Forelimb muscle (tissue), 1 donor: Measurements from ENCODE around the gene STAT3. TPM values are rescaled to one million over a fixed set of nuclear protein-coding genes. Genes with fewer than 3 reads are reported as not detected.
"Not testable (repeated sequence)": the region's sequence is repeated elsewhere in the genome, so short reads cannot be mapped to it uniquely, and the experiment has no call there.

Experiments
- DNase-seq: peaks from one replicate; pipeline ENCODE4 v3.0.0-alpha.2; 2013; ENCODE audit warnings: low read depth
- polyA plus RNA-seq: library from polyadenylated mRNA; unstranded; fragments of 120-200 nt; gene quantifications from one replicate; pipeline ENCODE4 v1.2.1, GENCODE V29; 2013; ENCODE audit not compliant: insufficient read length

STAT3 gene
- polyA plus RNA-seq, 1 donor: 47.6 TPM

DNA sequence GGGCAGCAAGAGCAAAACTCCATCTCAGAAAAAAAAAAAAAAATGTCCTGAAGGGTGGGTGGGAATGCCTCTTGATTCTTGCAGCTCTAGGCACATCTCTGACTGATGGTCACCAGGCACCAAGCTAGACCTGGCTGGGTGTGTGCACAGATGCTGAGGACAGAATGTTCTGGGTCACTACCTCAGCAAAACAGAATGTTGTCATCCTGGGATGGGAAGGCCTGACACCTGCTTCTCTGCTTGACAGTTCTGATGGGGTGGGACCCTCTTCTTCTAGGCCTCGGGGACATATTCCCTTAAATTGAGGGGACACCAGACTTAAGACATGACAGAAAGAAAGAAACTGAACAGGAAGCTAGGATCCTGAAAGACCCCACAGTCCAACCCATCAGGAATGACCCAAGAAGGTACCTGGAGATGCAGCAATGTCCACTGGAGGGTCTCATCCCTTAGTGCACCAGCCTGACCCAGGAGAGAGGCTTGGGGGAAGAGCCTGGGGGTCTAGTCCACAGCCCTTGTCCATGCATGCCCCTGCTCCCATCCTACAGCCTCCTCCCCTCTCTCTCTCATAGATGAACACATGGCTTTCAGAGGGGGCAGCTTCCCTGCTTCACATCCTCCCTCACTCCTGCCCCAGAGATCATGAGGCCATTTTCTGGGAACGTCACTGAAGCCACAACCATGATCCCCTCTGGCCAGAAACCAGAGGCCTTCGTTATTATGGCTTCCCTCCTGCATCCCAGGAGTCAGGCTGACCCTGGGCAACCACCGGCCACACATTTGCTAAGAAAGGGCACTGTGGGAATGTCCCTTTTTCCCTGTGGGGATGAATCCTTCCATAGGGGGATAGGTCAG lies 108.2 kb downstream of the STAT3 start:
- no peak for DNase-seq

DNA sequence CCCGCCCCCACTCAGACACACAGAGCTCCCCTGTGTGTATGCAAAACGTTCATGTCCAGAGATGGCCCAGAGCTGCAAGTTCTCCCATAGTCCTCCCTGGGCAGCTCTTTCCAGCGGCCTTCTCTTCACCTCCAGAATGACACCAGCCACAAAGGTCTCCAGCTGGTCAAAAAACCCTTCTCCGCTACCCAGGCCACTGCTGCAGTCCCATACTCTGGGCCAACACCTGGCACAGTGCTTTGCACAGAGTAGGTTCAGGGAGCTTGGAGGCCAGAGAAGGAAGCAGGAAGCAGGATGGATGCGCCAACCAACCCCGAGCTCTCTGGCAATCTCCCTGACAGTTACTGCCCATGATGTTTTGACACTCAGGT lies 110.9 kb downstream of the STAT3 start:
- DNase-seq: no peak

DNA sequence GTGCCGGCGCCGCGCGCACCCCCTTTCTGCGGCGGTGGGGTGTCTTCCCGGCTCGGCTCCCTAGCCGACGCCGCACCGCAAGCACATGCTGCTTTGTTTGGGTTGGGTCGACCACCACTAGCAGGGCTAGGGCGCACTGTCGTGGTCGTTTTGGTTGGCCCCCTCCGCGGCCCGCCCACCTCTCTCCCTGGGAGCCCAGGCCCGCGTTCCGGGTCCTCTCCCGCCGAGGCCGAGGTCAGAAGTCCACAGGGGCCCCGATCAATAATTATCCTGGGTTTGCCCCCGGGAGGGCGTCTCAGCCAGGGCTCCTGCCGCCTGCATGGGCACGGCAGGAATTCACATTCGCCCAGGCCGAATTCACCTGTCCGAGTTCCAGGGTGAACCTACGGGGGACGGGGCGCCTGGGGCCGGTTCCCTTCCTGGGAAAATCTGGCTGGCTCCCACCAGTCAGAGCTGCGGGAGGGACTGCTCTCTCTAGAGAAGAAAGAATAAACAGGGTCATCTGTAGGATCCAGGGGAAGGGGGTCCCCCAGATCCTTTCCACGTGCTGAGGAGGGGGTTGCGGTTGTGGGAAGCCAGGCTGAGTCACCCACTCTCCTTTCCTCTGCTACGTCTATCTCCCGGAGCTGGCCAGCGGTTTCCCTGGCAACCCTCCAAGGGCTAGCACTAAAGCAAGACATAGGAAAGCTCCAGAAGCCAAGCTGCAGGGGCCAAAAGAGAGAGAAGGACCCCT lies 111.5 kb downstream of the STAT3 start:
- DNase-seq: no peak

DNA sequence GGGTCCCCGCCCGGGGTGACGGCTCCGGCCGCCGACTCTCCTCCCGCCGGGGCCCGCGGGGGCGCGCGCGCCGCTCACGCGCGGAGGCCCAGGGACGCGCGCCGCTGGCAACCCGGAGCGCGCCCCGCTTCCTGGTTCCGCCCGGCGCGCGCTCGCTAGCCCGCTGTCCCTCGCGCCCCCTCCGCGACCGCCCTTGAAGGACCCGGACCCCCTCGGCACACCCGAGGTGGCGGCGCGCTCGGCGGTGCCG lies 112.0 kb downstream of the STAT3 start, which contains the start of gene STAT5B:
TSS of gene STAT5B (minus strand) at position 33 of the 250 bp plus-strand sequence. CDS start 44,264 bp downstream, outside the sequence.
- no peak for DNase-seq

DNA sequence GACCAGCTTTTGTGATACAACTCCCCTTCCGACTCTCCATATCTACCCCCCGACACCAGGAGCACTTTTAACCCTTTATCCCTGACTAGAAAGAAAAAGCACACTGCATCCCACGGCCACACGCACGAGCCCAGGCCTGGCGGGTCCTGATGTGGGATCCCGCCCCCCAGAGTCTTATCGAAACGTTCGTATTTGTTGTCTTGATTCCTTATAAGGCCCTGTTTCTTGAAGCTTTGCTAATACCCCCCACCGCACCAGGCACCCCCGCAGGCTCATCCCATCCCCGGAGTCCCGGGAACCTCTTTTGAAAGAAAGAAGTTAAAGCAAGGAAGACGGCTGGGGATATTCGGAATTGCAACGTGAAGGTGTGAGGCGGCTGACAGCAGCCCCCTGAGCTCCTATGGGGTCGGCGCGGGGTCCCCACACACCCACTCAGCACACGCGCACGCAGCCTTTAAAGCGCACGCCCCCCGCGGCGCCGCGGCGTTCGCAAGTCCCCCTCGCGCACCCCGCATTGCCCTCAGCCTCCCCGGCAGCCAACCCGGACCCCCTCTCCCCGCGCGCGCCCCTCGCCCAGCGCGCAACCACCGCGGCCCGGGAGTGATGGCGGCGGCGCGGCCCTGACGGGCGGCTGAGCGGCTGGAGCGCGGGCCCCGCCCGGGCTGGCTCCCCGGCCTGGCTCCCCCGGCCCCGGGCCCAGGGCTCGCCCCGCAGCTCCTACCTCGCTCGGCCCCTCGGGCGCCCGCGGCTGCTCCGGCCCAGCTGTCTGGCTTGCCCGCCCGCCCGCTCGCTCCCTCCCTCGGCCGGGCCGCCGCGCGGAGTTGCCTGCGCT lies 112.5 kb downstream of the STAT3 start:
- DNase-seq: no peak

DNA sequence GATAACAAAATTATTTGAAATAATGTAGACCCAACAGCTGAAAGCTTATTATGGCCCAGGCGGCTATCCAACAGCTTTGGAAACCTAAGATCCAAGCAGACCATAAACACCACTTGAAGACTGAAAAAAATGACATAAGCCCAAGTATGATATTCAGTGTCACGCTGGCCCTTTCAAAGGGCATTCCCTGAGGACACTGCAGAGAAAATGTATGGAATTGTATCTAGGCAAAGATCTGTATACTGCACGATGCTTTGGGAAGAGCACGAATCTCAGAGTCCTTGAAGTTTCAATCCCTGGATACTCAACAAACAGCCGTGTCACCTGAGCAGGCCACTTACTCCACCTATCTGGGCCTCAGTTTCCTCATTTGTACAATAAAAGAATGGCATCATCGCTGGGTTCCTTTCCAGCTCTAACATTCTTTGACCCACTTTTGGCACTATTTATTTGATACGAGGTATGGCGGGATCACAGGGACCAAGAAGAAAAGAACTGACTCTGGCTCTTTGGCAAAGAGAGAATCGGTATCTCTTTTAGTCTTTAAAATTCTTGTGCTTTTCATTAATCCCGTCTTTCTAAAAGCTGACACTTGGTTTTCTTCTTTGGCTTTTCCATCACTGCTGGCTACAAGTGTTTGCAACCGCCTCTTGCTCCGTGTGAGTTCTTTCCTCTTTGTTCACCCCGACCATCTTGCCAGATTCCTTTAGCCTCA lies 113.3 kb downstream of the STAT3 start:
- no peak for DNase-seq

DNA sequence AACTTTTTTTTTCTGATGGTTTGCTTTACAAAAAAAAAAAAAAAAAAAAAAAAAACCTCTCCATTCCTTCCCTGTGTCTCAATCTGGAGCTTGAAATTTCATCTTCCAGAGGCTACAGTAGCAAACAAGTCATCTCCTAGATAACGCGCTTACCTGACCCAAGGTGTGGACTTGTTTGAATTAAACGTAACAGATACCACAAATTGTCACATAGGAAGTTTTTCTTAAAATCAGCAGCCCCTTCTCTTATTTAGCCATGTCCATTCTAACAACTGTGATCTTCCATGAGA lies 114.0 kb downstream of the STAT3 start:
- no peak for DNase-seq

DNA sequence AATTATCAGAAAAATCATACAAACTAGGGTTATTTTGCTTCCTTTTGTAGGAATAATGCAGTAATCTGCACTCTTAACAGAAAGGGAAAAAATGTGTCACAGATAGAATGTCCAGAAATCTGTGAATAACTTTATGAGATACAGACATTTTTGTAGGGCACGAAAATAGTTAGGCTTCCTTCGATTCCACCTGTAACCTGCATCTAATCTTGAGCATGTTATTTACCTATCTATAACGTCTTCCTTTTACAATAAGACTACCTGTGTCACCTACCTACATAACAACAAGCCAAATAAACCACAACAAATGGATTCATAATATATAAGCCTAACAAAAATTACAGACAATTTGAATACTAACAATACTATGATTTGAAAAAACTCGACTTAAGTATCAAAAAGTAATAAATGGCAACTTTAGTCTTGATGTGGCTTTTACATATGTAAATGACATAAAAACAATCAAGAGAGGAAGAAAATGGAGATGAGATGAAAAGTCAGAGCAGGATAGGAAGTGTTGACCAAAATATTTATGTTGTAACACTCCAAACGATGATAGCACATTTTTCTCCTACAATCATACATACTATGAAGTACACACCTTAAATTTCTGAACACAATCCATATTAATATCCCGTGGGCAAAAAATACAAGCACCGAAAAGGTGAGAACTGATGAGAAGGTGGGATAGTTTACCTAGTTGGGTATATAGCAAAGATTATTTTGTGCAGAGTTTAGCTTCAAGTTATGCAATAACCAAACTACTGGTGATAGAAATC lies 114.6 kb downstream of the STAT3 start:
- no peak for DNase-seq

DNA sequence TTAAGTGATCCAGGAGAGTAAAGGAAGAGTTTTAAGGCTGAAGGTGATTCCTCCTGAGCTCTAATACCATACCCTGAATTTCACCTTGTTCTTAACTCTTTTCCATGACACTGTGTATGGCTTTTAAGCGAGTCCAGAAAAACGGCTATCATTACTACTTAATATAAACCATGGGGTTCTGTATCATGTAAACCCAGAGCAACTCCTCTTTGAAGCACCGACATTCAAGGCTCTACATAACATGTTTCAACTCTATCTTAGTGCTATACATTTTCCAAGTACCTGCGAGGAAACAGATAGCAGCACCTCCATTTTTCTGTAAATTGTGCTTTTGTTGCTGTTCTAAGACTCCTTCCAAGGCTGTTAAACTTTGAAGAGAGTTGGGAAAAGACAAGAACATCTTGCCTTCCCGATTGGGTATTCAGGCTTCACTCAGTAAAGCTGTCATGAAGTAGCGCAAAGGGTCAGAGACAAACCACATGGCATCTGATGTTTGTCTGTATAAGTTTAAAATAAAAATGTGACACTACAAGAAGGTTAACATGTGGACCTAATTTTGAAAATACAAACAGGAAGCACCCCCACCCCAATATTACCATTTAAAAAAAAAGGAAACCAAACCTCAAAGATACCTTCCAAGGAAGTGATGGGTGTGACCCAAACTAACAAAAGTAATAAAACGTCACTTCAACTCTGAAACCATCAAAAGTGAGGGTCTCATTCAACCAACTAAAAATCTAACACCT lies 115.9 kb downstream of the STAT3 start:
- DNase-seq: no peak

DNA sequence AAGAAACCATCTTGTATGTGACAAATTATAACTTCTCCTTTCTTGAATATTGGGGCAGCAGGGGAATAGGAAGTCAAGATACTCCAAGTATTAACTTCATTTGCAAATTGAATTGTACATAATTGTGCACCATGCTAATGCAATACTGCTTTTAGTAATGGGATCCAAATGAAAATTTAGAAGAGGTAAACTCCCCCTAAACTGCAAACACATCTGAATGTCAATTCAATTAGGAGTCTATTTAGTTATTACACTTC lies 116.5 kb downstream of the STAT3 start:
- DNase-seq: no peak

DNA sequence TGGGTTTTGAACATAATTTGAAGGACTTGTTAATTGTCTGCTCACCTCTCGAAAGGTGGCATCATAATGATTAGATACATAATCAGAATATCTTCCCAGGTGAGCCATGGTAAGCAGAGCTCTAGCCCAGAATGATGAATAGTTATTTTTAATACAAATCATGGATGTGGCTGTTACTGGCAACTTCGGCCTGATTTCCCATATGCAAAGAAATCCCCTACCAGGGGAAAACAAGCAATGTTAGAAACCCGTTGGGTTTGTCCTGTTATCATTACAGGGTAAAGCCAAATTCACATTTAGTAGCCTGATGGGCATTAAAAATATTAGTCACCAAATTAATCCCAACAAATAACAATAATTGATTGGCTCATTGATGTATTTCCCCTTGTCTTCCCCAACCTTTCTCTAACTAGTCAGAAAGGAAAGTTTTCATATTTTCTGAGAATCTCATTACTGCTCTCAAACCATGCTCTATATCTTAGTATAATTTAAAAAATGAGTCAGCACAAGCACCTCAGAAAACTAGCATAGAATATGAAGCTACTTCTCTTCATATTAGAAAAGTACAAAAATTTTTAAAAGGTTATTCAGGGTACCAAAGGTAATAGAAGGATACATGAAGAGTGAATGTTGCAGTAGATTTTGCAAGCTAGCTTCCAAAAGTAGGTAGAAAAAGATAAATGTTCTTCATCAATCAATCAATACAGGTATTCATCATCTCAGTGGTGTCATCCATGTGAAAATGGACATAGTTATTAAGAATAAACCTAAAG lies 117.0 kb downstream of the STAT3 start:
- DNase-seq: no peak

DNA sequence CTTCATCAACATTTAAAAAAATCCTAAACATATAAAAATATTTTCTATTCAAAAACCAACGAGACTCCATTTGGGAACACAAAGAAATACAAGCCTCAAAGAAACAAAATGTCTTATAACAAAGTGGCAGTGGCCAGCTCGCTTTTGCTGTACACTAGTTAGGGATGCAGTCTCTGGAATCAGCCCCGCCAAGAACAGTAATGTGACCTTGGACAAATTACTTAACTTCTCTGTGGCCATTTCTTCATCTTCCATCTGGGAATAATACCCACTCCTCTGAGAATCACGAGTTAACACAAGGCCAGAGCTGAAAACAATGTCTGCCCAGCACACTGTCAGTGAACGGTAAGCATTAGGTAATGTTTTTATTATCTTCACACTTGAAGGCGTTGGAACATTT lies 117.6 kb downstream of the STAT3 start:
- DNase-seq: no peak

DNA sequence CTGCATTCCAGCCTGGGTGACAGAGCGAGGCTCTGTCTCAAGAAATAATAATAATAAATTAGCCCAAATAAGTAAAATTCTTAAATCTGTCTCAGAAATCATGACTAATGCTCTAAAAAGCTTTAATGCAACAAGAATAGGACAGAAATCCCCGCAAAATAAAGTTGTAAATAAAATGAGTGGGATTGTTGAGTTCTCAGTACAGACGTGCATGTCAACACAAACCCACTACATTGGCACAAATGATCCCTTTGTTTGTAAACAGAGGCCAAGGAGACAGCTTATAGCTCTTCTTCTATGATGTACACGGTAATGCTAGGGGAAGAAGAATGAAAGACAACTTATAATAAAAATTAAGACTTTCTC lies 118.1 kb downstream of the STAT3 start:
- no peak for DNase-seq

DNA sequence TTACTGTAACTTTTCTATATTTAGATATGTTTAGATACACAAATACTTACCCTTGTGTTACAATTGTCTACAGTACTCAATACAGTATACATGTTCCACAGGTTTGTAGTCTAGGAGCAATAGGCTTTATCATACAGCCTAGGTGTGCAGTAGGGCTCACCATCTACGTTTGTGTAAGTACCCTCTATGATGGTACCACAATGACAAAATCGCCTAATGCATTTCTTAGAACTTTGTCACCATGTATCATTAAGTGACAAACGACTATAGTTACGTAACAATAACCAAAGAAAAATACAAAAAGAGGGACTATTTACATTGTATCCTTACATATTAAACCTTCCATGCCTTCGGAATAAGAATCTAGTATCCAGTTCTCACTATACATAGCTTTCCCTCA lies 120.0 kb downstream of the STAT3 start:
- DNase-seq: no peak

DNA sequence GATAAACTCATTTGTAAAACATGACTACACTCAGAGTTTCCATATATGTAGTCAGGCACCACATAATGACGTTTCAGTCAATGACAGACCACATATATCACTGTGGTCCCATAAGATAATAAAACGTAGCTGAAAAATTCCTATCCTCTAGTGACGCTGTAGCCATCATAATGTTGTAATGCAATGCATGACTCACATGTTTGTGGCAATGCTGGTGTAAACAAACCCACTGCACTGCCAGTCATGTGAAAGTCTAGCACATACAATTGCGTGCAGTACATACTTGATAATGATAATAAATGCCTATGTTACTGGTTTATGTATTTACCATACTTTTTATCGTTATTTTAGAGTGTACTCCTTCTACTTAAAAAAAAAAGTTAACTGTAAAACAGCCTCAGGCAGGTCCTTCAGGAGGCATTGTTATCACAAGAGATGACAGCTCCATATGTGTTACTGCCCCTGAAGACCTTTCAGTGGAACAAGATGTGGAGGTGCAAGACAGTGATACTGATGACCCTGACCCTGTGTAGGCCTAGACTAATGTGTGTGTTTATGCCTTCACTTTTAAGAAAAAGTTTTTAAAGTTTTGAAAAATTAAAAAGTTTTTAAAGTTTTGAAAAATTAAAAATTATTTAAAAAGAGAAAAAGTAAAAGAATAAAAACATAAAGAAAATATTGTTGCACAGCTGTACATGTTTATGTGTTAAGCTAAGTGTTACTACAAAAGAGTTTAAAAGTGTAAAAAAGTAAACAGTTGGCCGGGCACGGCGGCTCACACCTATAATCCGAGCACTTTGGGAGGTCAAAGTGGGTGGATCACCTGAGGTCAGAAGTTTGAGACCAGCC lies 121.1 kb downstream of the STAT3 start:
- DNase-seq: no peak

DNA sequence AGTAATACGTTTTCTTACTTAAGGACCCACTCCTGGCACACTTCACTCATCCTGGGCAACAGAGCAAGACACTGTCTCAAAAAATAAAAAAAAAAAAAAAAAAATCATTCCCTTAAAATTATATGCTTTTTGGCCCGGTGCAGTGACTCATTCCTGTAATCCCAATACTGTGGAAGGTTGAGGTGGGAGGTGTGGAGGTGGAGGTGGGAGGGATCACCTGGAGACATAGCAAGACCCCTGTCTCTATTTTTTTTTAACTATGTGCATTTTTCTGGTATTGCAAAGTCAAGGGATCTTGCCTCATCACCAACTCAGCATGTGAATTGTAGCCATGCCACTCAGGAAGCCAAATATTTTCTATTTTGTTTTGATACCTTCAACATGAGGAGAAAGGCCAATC lies 121.8 kb downstream of the STAT3 start:
- no peak for DNase-seq

DNA sequence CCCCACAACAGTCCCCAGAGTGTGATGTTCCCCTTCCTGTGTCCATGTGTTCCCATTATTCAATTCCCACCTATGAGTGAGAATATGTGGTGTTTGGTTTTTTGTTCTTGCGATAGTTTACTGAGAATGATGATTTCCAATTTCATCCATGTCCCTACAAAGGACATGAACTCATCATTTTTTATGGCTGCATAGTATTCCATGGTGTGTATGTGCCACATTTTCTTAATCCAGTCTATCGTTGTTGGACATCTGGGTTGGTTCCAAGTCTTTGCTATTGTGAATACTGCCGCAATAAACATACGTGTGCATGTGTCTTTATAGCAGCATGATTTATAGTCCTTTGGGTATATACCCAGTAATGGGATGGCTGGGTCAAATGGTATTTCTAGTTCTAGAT lies 123.9 kb downstream of the STAT3 start:
- not testable (repeated sequence) for DNase-seq
